Measurements from ENCODE around the gene GAPDH.
"Not testable (repeated sequence)": the region's sequence is repeated elsewhere in the genome, so short reads cannot be mapped to it uniquely, and the experiment has no call there.

Gene GAPDH

DNA sequence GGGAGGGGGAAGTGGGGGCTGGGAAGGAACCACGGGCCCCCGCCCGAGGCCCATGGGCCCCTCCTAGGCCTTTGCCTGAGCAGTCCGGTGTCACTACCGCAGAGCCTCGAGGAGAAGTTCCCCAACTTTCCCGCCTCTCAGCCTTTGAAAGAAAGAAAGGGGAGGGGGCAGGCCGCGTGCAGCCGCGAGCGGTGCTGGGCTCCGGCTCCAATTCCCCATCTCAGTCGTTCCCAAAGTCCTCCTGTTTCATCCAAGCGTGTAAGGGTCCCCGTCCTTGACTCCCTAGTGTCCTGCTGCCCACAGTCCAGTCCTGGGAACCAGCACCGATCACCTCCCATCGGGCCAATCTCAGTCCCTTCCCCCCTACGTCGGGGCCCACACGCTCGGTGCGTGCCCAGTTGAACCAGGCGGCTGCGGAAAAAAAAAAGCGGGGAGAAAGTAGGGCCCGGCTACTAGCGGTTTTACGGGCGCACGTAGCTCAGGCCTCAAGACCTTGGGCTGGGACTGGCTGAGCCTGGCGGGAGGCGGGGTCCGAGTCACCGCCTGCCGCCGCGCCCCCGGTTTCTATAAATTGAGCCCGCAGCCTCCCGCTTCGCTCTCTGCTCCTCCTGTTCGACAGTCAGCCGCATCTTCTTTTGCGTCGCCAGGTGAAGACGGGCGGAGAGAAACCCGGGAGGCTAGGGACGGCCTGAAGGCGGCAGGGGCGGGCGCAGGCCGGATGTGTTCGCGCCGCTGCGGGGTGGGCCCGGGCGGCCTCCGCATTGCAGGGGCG lies at the start of gene GAPDH:
GAPDH (plus strand) TSS at position 595 of the 772 bp plus-strand sequence. CDS start 316 bp downstream, outside the sequence.
- Histone ChIP-seq H3K4me1 (ENCODE audit: low read depth, poor library complexity, severe bottlenecking) (peaks cover 31% of the 10 kb centered on the region), H3K9ac (peak within 1 kb of the TSS; percentile 94), H3K36me3 (ENCODE audit: insufficient read depth) (peaks cover 16% of the 10 kb centered on the region; the same call in 1 of the 2 replicates), H2AFZ (ENCODE audit: low read depth) (peak within 1 kb of the TSS; percentile 70; the same call in 1 of the 2 replicates), H3K4me3 (IDR thresholded peaks at IDR 0.05; ENCODE audit: insufficient read depth, low read depth, low read length) (peak within 1 kb of the TSS; percentile 24), H3K27me3 (ENCODE audit: insufficient read depth, low read depth) (no peaks in the 10 kb centered on the region), H4K20me1 (ENCODE audit: insufficient read depth) (peaks cover 18% of the 10 kb centered on the region; the same call in 1 of the 2 replicates), H3K4me2 (peak within 1 kb of the TSS; percentile 98), H3K79me2 (ENCODE audit: insufficient read depth, low read depth) (peaks cover 43% of the 10 kb centered on the region), H3K27ac (peak within 1 kb of the TSS; percentile 99)
- TF ChIP-seq, protein P1, sequence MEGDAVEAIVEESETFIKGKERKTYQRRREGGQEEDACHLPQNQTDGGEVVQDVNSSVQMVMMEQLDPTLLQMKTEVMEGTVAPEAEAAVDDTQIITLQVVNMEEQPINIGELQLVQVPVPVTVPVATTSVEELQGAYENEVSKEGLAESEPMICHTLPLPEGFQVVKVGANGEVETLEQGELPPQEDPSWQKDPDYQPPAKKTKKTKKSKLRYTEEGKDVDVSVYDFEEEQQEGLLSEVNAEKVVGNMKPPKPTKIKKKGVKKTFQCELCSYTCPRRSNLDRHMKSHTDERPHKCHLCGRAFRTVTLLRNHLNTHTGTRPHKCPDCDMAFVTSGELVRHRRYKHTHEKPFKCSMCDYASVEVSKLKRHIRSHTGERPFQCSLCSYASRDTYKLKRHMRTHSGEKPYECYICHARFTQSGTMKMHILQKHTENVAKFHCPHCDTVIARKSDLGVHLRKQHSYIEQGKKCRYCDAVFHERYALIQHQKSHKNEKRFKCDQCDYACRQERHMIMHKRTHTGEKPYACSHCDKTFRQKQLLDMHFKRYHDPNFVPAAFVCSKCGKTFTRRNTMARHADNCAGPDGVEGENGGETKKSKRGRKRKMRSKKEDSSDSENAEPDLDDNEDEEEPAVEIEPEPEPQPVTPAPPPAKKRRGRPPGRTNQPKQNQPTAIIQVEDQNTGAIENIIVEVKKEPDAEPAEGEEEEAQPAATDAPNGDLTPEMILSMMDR (conservative IDR thresholded peaks at IDR 0.05; ENCODE audit: low read depth, low read length): no peak

GRCh38 chr12:6488240-6488639 lies 46.1 kb upstream of the GAPDH start:
- TF ChIP-seq, protein P1 (conservative IDR thresholded peaks at IDR 0.05; ENCODE audit: low read depth, low read length): no peak
- 0 out of 2 replicates have a peak, but pooled peaks cover 7% of the 10 kb centered on the region for H3K79me2 ChIP-seq (ENCODE audit: insufficient read depth, low read depth)
- no peak overlapping the region for H2AFZ ChIP-seq (ENCODE audit: low read depth)
- no peaks in the 10 kb centered on the region for H3K36me3 ChIP-seq (ENCODE audit: insufficient read depth)
- peaks cover 4% of the 10 kb centered on the region for H3K4me1 ChIP-seq (ENCODE audit: low read depth, poor library complexity, severe bottlenecking)
- H4K20me1 ChIP-seq (ENCODE audit: insufficient read depth): no peaks in the 10 kb centered on the region
- no peak overlapping the region for H3K27ac ChIP-seq
- H3K4me2 ChIP-seq: no peak overlapping the region
- H3K27me3 ChIP-seq (ENCODE audit: insufficient read depth, low read depth): no peaks in the 10 kb centered on the region
- H3K4me3 ChIP-seq (IDR thresholded peaks at IDR 0.05; ENCODE audit: insufficient read depth, low read depth, low read length): no peak overlapping the region
- H3K9ac ChIP-seq: no peak overlapping the region

DNA sequence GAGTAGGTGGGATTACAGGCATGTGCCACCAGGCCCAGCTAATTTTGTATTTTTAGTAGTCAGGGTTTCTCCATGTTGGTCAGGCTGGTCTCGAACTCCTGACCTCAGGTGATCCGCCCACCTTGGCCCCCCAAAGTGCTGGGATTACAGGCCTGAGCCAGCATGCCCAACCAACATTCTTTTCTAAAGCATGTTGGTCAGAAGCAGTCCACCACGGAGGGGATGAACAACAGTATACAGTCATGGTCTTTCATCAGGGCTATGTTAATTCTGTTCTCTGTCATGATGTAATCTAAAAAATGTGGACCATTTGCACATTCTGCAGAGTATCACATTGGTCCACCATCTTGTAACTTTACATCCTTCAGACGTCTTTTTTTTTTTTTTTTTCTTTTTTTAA lies 44.9 kb upstream of the GAPDH start:
- TF ChIP-seq, protein P1 (conservative IDR thresholded peaks at IDR 0.05; ENCODE audit: low read depth, low read length): no peak

DNA sequence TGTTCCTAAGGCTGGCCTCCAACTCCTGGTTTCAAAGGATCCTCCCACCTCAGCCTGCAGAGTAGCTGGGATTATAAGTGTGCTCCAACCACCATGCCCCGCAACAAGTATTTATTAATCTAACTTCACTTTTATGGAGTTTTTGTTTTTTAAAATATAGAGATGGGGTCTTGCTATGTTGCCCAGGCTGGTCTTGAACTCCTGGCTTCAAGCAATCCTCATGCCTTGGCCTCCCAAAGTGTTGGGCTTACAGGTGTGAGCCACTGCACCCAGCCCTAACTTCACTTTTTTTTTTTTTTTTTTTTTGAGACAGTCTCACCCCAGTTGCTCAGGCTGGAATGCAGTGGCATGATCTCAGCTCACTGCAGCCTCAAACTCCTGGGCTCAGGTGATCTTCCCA lies 43.6 kb upstream of the GAPDH start:
- H3K4me1 ChIP-seq (ENCODE audit: low read depth, poor library complexity, severe bottlenecking): peaks cover 13% of the 10 kb centered on the region
- H3K9ac ChIP-seq; H3K36me3 ChIP-seq (ENCODE audit: insufficient read depth); H3K4me3 ChIP-seq (IDR thresholded peaks at IDR 0.05; ENCODE audit: insufficient read depth, low read depth, low read length); H4K20me1 ChIP-seq (ENCODE audit: insufficient read depth); H3K27ac ChIP-seq; H3K4me2 ChIP-seq; H3K27me3 ChIP-seq (ENCODE audit: insufficient read depth, low read depth); H2AFZ ChIP-seq (ENCODE audit: low read depth): not testable (repeated sequence)
- H3K79me2 ChIP-seq (ENCODE audit: insufficient read depth, low read depth): peaks cover 18% of the 10 kb centered on the region

More for the DNA sequence above, 44.9 kb upstream of the GAPDH start:
- Histone ChIP-seq H3K4me2 (no peak overlapping the region), H3K79me2 (ENCODE audit: insufficient read depth, low read depth) (0 out of 2 replicates have a peak, but pooled peaks cover 7% of the 10 kb centered on the region), H3K36me3 (ENCODE audit: insufficient read depth) (no peaks in the 10 kb centered on the region), H3K9ac (no peak overlapping the region), H2AFZ (ENCODE audit: low read depth) (no peak overlapping the region), H3K4me1 (ENCODE audit: low read depth, poor library complexity, severe bottlenecking) (peaks cover 4% of the 10 kb centered on the region), H3K4me3 (IDR thresholded peaks at IDR 0.05; ENCODE audit: insufficient read depth, low read depth, low read length) (no peak overlapping the region), H3K27me3 (ENCODE audit: insufficient read depth, low read depth) (no peaks in the 10 kb centered on the region), H3K27ac (no peak overlapping the region), H4K20me1 (ENCODE audit: insufficient read depth) (no peaks in the 10 kb centered on the region)

All from KMS-11 (cell line).